GM18858 (cell line): ENCODE measurements around the gene CCDC18.

Experiments used
- ATAC-seq: cut with Tn5 transposase; IDR thresholded peaks from one replicate; pipeline ENCODE4 v1.9.1; 2021; ENCODE audit not compliant: unreplicated experiment

Gene CCDC18

GRCh38 chr1:93296555-93297154 is 116.1 kb downstream of the CCDC18 start:
- no peak for ATAC-seq

GRCh38 chr1:93301131-93301530 is 120.6 kb downstream of the CCDC18 start:
- no peak for ATAC-seq

- ATAC-seq = no peak
Measured at GRCh38 chr1:93302078-93302477, 121.6 kb downstream of the CCDC18 start.

GRCh38 chr1:93304716-93305138 is 124.2 kb downstream of the CCDC18 start:
- peak; percentile 65 for ATAC-seq

- no peak for ATAC-seq
Measured at GRCh38 chr1:93306920-93307319, 126.4 kb downstream of the CCDC18 start.

GRCh38 chr1:93313026-93313425 is 132.5 kb downstream of the CCDC18 start:
- no peak for ATAC-seq

- ATAC-seq = no peak
Measured at GRCh38 chr1:93317207-93317606, 136.7 kb downstream of the CCDC18 start.

- no peak for ATAC-seq
Measured at GRCh38 chr1:93317943-93318342, 137.4 kb downstream of the CCDC18 start.

GRCh38 chr1:93321720-93322119 is 141.2 kb downstream of the CCDC18 start:
- no peak for ATAC-seq

- no peak for ATAC-seq
Measured at GRCh38 chr1:93322349-93322748, 141.8 kb downstream of the CCDC18 start.

- ATAC-seq = no peak
Measured at GRCh38 chr1:93323185-93323820, 142.8 kb downstream of the CCDC18 start.

- no peak for ATAC-seq
Measured at GRCh38 chr1:93324486-93325464, 144.3 kb downstream of the CCDC18 start.
